Fibroblast of lung (primary cell): Measurements from ENCODE around the gene RASIP1. TPM values are rescaled to one million over a fixed set of nuclear protein-coding genes. Genes with fewer than 3 reads are reported as not detected.

Source experiments
- DNase-seq, 2 donors: peaks; one replicate each; pipeline versions ENCODE4 v3.0.0 to v3.0.0-alpha.2; 2010; ENCODE audit warnings: low read depth in 2 of 2
- H2AFZ ChIP-seq: 2 replicates; pipeline ENCODE4 v1.5.1; 2012; ENCODE audit warnings: low read length, control low read depth, inconsistent platforms
- H3K27ac ChIP-seq: 2 replicates; pipeline ENCODE4 v1.5.1; 2011; ENCODE audit warnings: low read length, control low read depth; ENCODE audit not compliant: insufficient read depth
- H3K27me3 ChIP-seq: 2 replicates; pipeline ENCODE4 v1.5.1; 2011; ENCODE audit warnings: mild to moderate bottlenecking, low read length; ENCODE audit not compliant: control insufficient read depth, insufficient read depth
- H3K36me3 ChIP-seq: 2 replicates; pipeline ENCODE4 v1.5.1; 2011; ENCODE audit warnings: low read length; ENCODE audit not compliant: control insufficient read depth, insufficient read depth
- H3K4me1 ChIP-seq: 2 replicates; pipeline ENCODE4 v1.5.1; 2011; ENCODE audit warnings: low read length; ENCODE audit not compliant: control insufficient read depth, insufficient read depth; ENCODE audit errors: extremely low read depth
- H3K4me2 ChIP-seq: 2 replicates; pipeline ENCODE4 v1.5.1; 2011; ENCODE audit warnings: low read length, control low read depth; ENCODE audit not compliant: insufficient read depth; ENCODE audit errors: extremely low read depth
- H3K4me3 ChIP-seq, 4 experiments: fragments of 200-600 bp in 1 of 4; sonication (generic) in 1 of 4; replicated peaks in 1 of 4; 2 replicates each; pipeline ENCODE4 v1.5.1; 2011 to 2016; ENCODE audit warnings: low read length in 4 of 4, low read depth in 3 of 4, mild to moderate bottlenecking in 3 of 4, control low read depth in 2 of 4, inconsistent platforms in 1 of 4, mixed read lengths in 1 of 4; ENCODE audit not compliant: insufficient read depth in 1 of 4; ENCODE audit errors: control extremely low read depth in 1 of 4
- H3K79me2 ChIP-seq: 2 replicates; pipeline ENCODE4 v1.5.1; 2012; ENCODE audit warnings: mild to moderate bottlenecking, low read length, inconsistent platforms; ENCODE audit not compliant: control insufficient read depth, insufficient read depth
- H3K9ac ChIP-seq: 2 replicates; pipeline ENCODE4 v1.5.1; 2011; ENCODE audit warnings: mild to moderate bottlenecking, low read length, control low read depth; ENCODE audit not compliant: insufficient read depth
- H3K9me3 ChIP-seq: 2 replicates; pipeline ENCODE4 v1.5.1; 2012; ENCODE audit warnings: low read depth, low read length; ENCODE audit not compliant: control insufficient read depth, insufficient read depth
- H4K20me1 ChIP-seq: 2 replicates; pipeline ENCODE4 v1.5.1; 2011; ENCODE audit warnings: low read length; ENCODE audit not compliant: control insufficient read depth, insufficient read depth; ENCODE audit errors: extremely low read depth
- EZH2 ChIP-seq: IDR thresholded peaks from 2 replicates; pipeline ENCODE4 v1.5.1; 2012; ENCODE audit warnings: low read length, control low read depth, mild to moderate bottlenecking; ENCODE audit errors: missing control alignments
- polyA plus RNA-seq, 2 donors: library from polyadenylated mRNA; depleted of rRNA in 1 of 2; stranded (reverse) in 1 of 2; unstranded in 1 of 2; fragments of >200 nt; gene quantifications; 2 replicates each; pipeline ENCODE4 v1.2.1, GENCODE V29; 2011 to 2012; ENCODE audit warnings: missing spikeins in 1 of 2
- total RNA-seq: library from RNA; depleted of rRNA; stranded (reverse); fragments of >200 nt; gene quantifications from 2 replicates; pipeline ENCODE4 v1.2.1, GENCODE V29; 2014
- TF ChIP-seq, protein P1 (sequence below), 2 donors: IDR thresholded peaks in 1 of 2; conservative IDR thresholded peaks in 1 of 2; 1 replicate in 1 of 2; 2 replicates in 1 of 2; pipeline ENCODE4 v1.5.1; 2011 to 2012; ENCODE audit warnings: low read length in 2 of 2, control low read depth in 1 of 2, inconsistent platforms in 1 of 2, low read depth in 1 of 2, mild to moderate bottlenecking in 1 of 2

RASIP1 gene
- total and polyA plus RNA-seq, 2 donors (not counting 1 experiment from before 2014, with no cell fraction given): 0.99 to 1.6 TPM

DNA sequence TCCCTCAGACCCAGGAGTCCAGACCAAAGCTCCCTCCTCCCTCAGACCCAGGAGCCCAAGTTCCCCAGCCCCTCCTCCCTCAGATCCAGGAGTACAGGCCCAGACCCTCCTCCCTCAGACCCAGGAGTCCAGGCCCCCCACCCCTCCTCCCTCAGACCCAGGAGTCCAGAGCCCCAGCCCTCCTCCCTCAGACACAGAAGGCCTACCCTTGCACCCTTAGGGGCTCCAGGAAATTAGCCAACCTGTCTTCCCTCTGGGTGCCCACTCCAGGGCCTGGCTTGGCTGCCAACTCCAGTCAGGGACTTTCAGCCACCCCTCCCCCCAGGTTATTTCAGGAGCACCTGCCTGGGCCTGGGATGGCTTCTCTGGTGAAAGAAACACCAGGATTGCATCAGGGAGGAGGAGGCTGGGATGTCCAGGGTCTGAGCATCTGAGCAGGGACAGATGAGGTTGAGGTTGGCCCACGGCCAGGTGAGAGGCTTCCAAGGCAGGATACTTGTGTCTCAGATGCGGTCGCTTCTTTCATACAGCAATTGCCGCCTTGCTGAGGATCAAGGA lies 14.8 kb upstream of the RASIP1 start, which contains the start of gene FGF21:
TSS of gene FGF21 (plus strand) at position 441 of the 558 bp plus-strand sequence. CDS start 713 bp downstream, outside the sequence.
- Histone ChIP-seq H3K9me3 (no peaks in the 10 kb centered on the region), H3K4me3 (no peak within 1 kb of the TSS), H3K27me3 (peaks cover 18% of the 10 kb centered on the region), H3K9ac (no peak within 1 kb of the TSS), H3K4me1 (peaks cover 3% of the 10 kb centered on the region), H4K20me1 (no peaks in the 10 kb centered on the region), H3K36me3 (no peaks in the 10 kb centered on the region), H3K79me2 (no peaks in the 10 kb centered on the region), H3K27ac (no peak within 1 kb of the TSS), H3K4me2 (no peak within 1 kb of the TSS), H2AFZ (no peak within 1 kb of the TSS)
- no peak for DNase-seq
- no peak for TF ChIP-seq EZH2
- TF ChIP-seq, protein P1, sequence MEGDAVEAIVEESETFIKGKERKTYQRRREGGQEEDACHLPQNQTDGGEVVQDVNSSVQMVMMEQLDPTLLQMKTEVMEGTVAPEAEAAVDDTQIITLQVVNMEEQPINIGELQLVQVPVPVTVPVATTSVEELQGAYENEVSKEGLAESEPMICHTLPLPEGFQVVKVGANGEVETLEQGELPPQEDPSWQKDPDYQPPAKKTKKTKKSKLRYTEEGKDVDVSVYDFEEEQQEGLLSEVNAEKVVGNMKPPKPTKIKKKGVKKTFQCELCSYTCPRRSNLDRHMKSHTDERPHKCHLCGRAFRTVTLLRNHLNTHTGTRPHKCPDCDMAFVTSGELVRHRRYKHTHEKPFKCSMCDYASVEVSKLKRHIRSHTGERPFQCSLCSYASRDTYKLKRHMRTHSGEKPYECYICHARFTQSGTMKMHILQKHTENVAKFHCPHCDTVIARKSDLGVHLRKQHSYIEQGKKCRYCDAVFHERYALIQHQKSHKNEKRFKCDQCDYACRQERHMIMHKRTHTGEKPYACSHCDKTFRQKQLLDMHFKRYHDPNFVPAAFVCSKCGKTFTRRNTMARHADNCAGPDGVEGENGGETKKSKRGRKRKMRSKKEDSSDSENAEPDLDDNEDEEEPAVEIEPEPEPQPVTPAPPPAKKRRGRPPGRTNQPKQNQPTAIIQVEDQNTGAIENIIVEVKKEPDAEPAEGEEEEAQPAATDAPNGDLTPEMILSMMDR (conservative IDR thresholded peaks at IDR 0.05 in 1 of 2, IDR thresholded peaks at IDR 0.05 in 1 of 2; ENCODE audit: low read depth in 1 of 2, low read length in 2 of 2): no peak

DNA sequence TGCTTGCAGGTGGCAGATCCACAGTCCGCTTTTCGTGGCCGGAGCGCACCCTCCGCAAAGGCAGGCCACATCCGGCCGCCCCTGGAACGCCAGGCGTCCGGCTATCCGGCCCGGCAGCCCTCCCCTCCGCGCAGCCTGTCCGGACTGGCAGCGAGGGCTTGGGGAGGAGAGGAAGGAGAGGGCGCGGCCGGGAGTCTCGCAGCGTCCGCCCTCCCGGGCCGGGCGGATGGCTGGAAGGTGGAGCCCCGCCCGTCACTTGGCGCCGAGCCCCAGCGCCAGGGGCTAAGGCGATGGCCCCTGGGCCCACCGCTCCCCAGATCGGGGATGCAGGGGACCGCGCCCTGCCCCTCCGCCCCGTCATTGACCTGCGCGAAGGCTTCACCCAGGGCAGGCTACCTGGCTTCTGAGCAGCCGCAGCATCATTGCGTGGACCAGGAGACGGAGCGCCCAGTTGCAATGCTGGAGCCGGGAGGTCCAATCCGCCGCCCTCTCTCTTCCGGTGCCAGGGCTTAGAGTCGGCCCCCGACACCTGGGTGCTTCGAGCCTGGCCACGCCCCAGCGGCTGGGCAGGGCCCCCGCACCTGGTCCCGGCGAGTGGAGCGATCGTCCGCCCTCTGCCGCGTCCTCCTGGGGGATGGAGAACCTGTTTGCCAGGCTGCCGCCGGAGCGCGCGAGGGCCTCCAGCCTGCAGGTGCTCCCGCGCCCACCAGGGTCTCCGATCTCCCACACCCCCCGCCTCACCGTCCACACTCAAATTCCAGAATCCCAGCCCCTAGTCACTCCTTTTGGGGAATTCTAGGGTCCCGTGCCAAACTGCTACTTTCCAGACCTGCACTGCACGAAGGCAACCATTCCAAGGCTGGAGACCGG lies 12.3 kb upstream of the RASIP1 start, which contains the start of gene FUT1:
TSS of gene FUT1 (minus strand) at position 146 of the 870 bp plus-strand sequence. CDS start 1,360 bp downstream, outside the sequence.
- H3K27me3 ChIP-seq: peaks cover 22% of the 10 kb centered on the region
- H3K27ac ChIP-seq: no peak within 1 kb of the TSS
- H2AFZ ChIP-seq: no peak within 1 kb of the TSS
- H3K4me2 ChIP-seq: peak within 1 kb of the TSS; percentile 48
- no peaks in the 10 kb centered on the region for H3K79me2 ChIP-seq
- peak within 1 kb of the TSS in 3 of 4 experiments; percentile 4 to 37 (median 4) for H3K4me3 ChIP-seq
- no peak within 1 kb of the TSS for H3K9ac ChIP-seq
- peaks cover 3% of the 10 kb centered on the region for H3K4me1 ChIP-seq
- peak in 1 of 2 donors; percentile 40 for DNase-seq
- no peaks in the 10 kb centered on the region for H4K20me1 ChIP-seq
- TF ChIP-seq, protein P1 (conservative IDR thresholded peaks at IDR 0.05 in 1 of 2, IDR thresholded peaks at IDR 0.05 in 1 of 2; ENCODE audit: low read depth in 1 of 2, low read length in 2 of 2): no peak
- TF ChIP-seq EZH2: peak; percentile 59
- H3K9me3 ChIP-seq: no peaks in the 10 kb centered on the region
- no peaks in the 10 kb centered on the region for H3K36me3 ChIP-seq

DNA sequence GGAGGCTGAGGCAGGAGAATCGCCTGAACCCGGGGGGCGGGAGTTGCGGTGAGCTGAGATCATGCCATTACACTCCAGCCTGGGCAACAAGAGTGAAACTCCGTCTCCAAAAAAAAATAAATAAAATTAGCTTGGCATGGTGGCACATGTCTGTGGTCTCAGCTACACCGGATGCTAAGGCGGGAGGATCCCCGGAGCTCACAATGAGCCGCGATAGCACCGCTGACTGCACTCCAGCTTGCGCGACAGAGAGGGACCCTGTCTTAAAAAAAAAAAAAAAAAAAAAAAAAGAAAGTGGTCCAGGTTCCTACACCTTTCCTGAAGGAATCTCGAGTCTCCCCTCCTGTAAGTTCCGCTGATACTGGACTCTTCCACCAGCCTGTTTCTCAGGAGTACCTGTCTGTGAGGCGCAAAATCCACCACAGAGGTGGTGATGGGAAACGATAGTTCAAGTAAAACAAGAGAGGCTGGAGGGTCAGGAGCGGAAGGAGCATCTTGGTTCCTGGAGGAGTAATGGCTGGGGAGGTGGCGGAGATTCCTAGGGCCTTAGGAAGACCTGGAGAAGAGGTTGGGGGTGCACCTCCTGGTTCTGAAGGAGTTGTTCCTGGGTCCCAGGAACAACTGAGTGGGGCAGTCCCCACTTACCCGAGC lies 11.6 kb upstream of the RASIP1 start:
- Histone ChIP-seq H3K9me3 (no peaks in the 10 kb centered on the region), H2AFZ (no peak overlapping the region), H4K20me1 (no peaks in the 10 kb centered on the region), H3K27ac (no peak overlapping the region), H3K4me2 (peak overlapping the region; percentile 48), H3K27me3 (peaks cover 22% of the 10 kb centered on the region), H3K79me2 (no peaks in the 10 kb centered on the region), H3K36me3 (no peaks in the 10 kb centered on the region), H3K4me1 (peaks cover 3% of the 10 kb centered on the region), H3K4me3 (peak overlapping the region in 3 of 4 experiments; percentile 4 to 37 (median 4)), H3K9ac (no peak overlapping the region)
- no peak for DNase-seq
- no peak for TF ChIP-seq EZH2
